Measurements from ENCODE around the gene TTC3. TPM values are rescaled to one million over a fixed set of nuclear protein-coding genes. Genes with fewer than 3 reads are reported as not detected.

TTC3 gene
- total RNA-seq, 1 donor from 2014 or later, result 190 TPM

GRCh38 chr21:37076087-37076850 lies 3.2 kb downstream of the TTC3 start:
- H3K4me1 Mint-ChIP-seq (ENCODE audit: unreplicated experiment), result peaks cover 22% of the 10 kb centered on the region
- H3K4me3 Mint-ChIP-seq (ENCODE audit: unreplicated experiment), result no peak overlapping the region
- peaks cover 4% of the 10 kb centered on the region for H3K36me3 Mint-ChIP-seq (ENCODE audit: low read depth, unreplicated experiment)
- no peak for DNase-seq (ENCODE audit: low spot score)
- no peak overlapping the region for H3K27ac Mint-ChIP-seq (ENCODE audit: unreplicated experiment)
- H3K27me3 Mint-ChIP-seq (ENCODE audit: unreplicated experiment), result peaks cover 18% of the 10 kb centered on the region
- H3K9me3 Mint-ChIP-seq (ENCODE audit: unreplicated experiment), result no peaks in the 10 kb centered on the region
- no peak for TF ChIP-seq CTCF (IDR thresholded peaks at IDR 0.05; ENCODE audit: unreplicated experiment)

GRCh38 chr21:37077403-37077802 lies 4.3 kb downstream of the TTC3 start:
- H3K9me3 Mint-ChIP-seq (ENCODE audit: unreplicated experiment), result no peaks in the 10 kb centered on the region
- no peak for TF ChIP-seq CTCF (IDR thresholded peaks at IDR 0.05; ENCODE audit: unreplicated experiment)
- peaks cover 9% of the 10 kb centered on the region for H3K27me3 Mint-ChIP-seq (ENCODE audit: unreplicated experiment)
- H3K4me3 Mint-ChIP-seq (ENCODE audit: unreplicated experiment), result no peak overlapping the region
- H3K36me3 Mint-ChIP-seq (ENCODE audit: low read depth, unreplicated experiment), result no peaks in the 10 kb centered on the region
- H3K27ac Mint-ChIP-seq (ENCODE audit: unreplicated experiment), result no peak overlapping the region
- peaks cover 13% of the 10 kb centered on the region for H3K4me1 Mint-ChIP-seq (ENCODE audit: unreplicated experiment)
- DNase-seq (ENCODE audit: low spot score), result no peak

- no peak overlapping the region for H3K4me3 Mint-ChIP-seq (ENCODE audit: unreplicated experiment)
- no peak for DNase-seq (ENCODE audit: low spot score)
- H3K27me3 Mint-ChIP-seq (ENCODE audit: unreplicated experiment), result peaks cover 2% of the 10 kb centered on the region
- peaks cover 21% of the 10 kb centered on the region for H3K4me1 Mint-ChIP-seq (ENCODE audit: unreplicated experiment)
- H3K27ac Mint-ChIP-seq (ENCODE audit: unreplicated experiment), result peak overlapping the region; percentile 38
- peaks cover 5% of the 10 kb centered on the region for H3K36me3 Mint-ChIP-seq (ENCODE audit: low read depth, unreplicated experiment)
- peak; percentile 67 for TF ChIP-seq CTCF (IDR thresholded peaks at IDR 0.05; ENCODE audit: unreplicated experiment)
- H3K9me3 Mint-ChIP-seq (ENCODE audit: unreplicated experiment), result no peaks in the 10 kb centered on the region
These were observed 6.3 kb downstream of the TTC3 start for GRCh38 chr21:37079211-37079824.

GRCh38 chr21:37082375-37082774 lies 9.3 kb downstream of the TTC3 start:
- H3K9me3 Mint-ChIP-seq (ENCODE audit: unreplicated experiment), result no peaks in the 10 kb centered on the region
- TF ChIP-seq CTCF (IDR thresholded peaks at IDR 0.05; ENCODE audit: unreplicated experiment), result no peak
- H3K27me3 Mint-ChIP-seq (ENCODE audit: unreplicated experiment), result no peaks in the 10 kb centered on the region
- no peak overlapping the region for H3K27ac Mint-ChIP-seq (ENCODE audit: unreplicated experiment)
- H3K4me1 Mint-ChIP-seq (ENCODE audit: unreplicated experiment), result peaks cover 19% of the 10 kb centered on the region
- no peak for DNase-seq (ENCODE audit: low spot score)
- H3K4me3 Mint-ChIP-seq (ENCODE audit: unreplicated experiment), result no peak overlapping the region
- peaks cover 7% of the 10 kb centered on the region for H3K36me3 Mint-ChIP-seq (ENCODE audit: low read depth, unreplicated experiment)
